Thoracic aorta (tissue), 2 donors: Measurements from ENCODE around the gene RPGRIP1L. TPM values are rescaled to one million over a fixed set of nuclear protein-coding genes. Genes with fewer than 3 reads are reported as not detected.

Experiments used
- ATAC-seq: fragments of 150-250 bp; one replicate; pipeline ENCODE4 v1.8.0; 2017; ENCODE audit warnings: low read depth; ENCODE audit not compliant: insufficient number of reproducible peaks, low FRiP score
- DNase-seq: peaks from one replicate; pipeline ENCODE4 v3.0.0-alpha.2; 2020; ENCODE audit warnings: low spot score
- H3K27ac ChIP-seq, 2 donors: fragments of 200-600 bp; sonication (generic); 1 replicate in 1 of 2; 2 replicates in 1 of 2; pipeline ENCODE4 v1.5.1; 2016; ENCODE audit warnings: mild to moderate bottlenecking in 2 of 2, moderate library complexity in 2 of 2
- H3K27me3 ChIP-seq: fragments of 200-600 bp; sonication (generic); replicated peaks from 2 replicates; pipeline ENCODE4 v1.6.0; 2016; ENCODE audit warnings: mild to moderate bottlenecking; ENCODE audit not compliant: insufficient read depth
- H3K36me3 ChIP-seq: fragments of 200-600 bp; sonication (generic); one replicate; pipeline ENCODE4 v1.5.1; 2016
- H3K4me1 ChIP-seq, 2 donors: fragments of 200-600 bp; sonication (generic); 1 replicate in 1 of 2; 2 replicates in 1 of 2; pipeline versions ENCODE4 v1.5.1 to v1.6.0; 2016; ENCODE audit warnings: low read depth in 2 of 2, mild to moderate bottlenecking in 1 of 2; ENCODE audit not compliant: control insufficient read depth in 1 of 2
- H3K4me3 ChIP-seq: fragments of 200-600 bp; sonication (generic); 2 replicates; pipeline ENCODE4 v1.5.1; 2016; ENCODE audit warnings: mild to moderate bottlenecking
- H3K9me3 ChIP-seq: fragments of 200-600 bp; sonication (generic); 2 replicates; pipeline ENCODE4 v1.5.1; 2016
- total RNA-seq, 2 donors: library from RNA; depleted of rRNA; stranded (reverse); fragments of >200 nt; gene quantifications; one replicate each; pipeline versions ENCODE4 v1.1.0 to v1.2.3, GENCODE V29; 2016
- TF ChIP-seq, protein P1 (sequence below): fragments of 200-600 bp; sonication (generic); IDR thresholded peaks from one replicate; pipeline ENCODE4 v1.5.1; 2019; ENCODE audit warnings: antibody characterized with exemption

Gene RPGRIP1L
- total RNA-seq, 2 donors from 2014 or later = 3.4 to 9.1 TPM

DNA sequence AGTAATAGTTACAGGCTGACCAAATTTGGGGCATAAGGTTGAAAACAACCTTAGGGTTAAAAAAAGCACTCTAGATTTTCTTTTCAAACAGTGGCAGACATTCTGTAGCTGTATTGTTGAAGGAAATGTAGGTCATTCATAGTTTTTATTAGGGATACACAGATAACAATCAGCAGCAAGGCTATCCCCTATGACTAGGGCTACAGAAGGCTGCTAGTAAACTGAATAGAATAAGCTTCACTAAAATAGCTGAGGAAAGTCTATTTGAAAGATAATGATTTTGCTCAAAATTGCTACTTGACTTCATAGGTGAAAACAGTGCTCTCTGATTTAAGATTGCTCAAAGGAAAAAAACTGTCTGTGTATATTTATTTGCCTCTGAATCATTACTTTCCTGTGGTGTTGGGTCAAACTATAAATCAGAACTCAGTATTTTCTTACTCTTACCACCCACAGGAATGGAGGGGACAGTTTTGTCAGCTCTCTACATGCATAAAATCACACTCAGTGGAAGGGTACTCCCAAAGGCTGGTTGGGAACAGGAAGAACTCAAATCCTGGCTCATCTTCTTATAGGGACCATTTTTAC, 24.8 kb downstream of the RPGRIP1L start:
- Histone ChIP-seq H3K4me3 (no peak overlapping the region), H3K36me3 (no peaks in the 10 kb centered on the region), H3K9me3 (no peaks in the 10 kb centered on the region), H3K27me3 (no peaks in the 10 kb centered on the region), H3K27ac (no peak overlapping the region), H3K4me1 (no peaks in the 10 kb centered on the region)
- ATAC-seq (no peak), DNase-seq (no peak)
- TF ChIP-seq, protein P1, sequence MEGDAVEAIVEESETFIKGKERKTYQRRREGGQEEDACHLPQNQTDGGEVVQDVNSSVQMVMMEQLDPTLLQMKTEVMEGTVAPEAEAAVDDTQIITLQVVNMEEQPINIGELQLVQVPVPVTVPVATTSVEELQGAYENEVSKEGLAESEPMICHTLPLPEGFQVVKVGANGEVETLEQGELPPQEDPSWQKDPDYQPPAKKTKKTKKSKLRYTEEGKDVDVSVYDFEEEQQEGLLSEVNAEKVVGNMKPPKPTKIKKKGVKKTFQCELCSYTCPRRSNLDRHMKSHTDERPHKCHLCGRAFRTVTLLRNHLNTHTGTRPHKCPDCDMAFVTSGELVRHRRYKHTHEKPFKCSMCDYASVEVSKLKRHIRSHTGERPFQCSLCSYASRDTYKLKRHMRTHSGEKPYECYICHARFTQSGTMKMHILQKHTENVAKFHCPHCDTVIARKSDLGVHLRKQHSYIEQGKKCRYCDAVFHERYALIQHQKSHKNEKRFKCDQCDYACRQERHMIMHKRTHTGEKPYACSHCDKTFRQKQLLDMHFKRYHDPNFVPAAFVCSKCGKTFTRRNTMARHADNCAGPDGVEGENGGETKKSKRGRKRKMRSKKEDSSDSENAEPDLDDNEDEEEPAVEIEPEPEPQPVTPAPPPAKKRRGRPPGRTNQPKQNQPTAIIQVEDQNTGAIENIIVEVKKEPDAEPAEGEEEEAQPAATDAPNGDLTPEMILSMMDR = no peak

DNA sequence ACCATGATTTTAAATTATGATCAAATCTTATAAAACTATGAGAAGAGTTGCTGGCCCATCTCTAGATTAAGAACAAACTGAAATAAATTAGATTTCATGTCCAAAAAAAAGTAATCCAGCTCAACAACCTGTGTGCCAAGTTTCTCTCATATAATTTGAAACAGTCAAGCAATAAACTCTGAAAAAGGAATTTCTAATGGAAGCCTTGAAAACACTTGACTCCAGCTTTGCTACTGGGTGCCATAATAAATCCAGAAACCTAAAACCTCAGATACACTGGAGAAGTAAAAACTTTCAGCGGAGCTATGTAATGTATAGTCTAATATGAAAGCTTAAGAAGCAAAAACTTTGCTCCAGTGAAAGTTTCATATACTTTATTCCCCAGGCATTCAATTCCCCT, 25.5 kb downstream of the RPGRIP1L start:
- Histone ChIP-seq H3K27me3 (no peaks in the 10 kb centered on the region), H3K4me1 (no peaks in the 10 kb centered on the region), H3K27ac (no peak overlapping the region), H3K9me3 (no peaks in the 10 kb centered on the region), H3K36me3 (no peaks in the 10 kb centered on the region), H3K4me3 (no peak overlapping the region)
- TF ChIP-seq, protein P1 = no peak
- DNase-seq (no peak), ATAC-seq (no peak)

DNA sequence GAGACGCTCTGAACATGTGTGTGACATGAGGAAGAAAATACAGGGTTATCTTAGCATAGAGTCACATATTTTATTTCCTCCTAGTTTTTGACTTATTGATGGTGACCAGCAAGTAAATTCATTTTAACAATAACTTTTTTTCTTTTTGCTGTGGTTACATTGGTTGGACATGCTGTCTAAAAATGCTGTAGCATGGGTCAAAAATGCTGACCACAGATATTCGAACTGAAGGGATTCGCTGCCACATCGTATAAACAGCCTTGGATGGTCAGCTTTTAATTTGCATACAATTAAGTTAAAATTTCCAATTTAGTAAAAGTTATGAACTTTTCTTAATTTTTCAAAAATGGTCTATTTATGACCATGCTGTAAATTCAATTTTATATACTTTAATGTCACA, 30.5 kb downstream of the RPGRIP1L start:
- DNase-seq = no peak
- no peaks in the 10 kb centered on the region for H3K4me1 ChIP-seq
- TF ChIP-seq, protein P1 = no peak
- no peaks in the 10 kb centered on the region for H3K9me3 ChIP-seq
- H3K27ac ChIP-seq = no peak overlapping the region
- no peaks in the 10 kb centered on the region for H3K36me3 ChIP-seq
- no peaks in the 10 kb centered on the region for H3K27me3 ChIP-seq
- ATAC-seq = no peak
- no peak overlapping the region for H3K4me3 ChIP-seq

DNA sequence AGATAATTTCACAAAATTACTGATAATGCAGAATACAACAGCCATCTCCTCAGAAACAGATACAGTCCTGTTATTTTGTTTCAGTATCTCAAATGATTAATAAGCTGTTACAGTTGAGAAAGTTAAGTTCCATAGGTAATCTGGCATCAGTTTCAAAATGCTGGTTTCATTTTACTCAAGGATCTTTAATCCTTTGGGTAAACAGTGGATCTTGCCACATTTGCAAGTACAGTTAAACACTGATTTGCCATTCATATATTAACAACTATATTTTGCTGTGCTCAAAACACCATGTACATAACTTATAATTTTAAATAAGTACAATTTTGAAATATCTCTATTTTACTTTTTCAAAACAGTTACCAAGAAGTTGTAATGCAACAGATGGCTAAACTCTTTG, 31.2 kb downstream of the RPGRIP1L start:
- Histone ChIP-seq H3K4me3 (no peak overlapping the region), H3K27me3 (no peaks in the 10 kb centered on the region), H3K4me1 (no peaks in the 10 kb centered on the region), H3K9me3 (no peaks in the 10 kb centered on the region), H3K36me3 (no peaks in the 10 kb centered on the region), H3K27ac (no peak overlapping the region)
- TF ChIP-seq, protein P1 = no peak
- ATAC-seq (no peak), DNase-seq (no peak)

DNA sequence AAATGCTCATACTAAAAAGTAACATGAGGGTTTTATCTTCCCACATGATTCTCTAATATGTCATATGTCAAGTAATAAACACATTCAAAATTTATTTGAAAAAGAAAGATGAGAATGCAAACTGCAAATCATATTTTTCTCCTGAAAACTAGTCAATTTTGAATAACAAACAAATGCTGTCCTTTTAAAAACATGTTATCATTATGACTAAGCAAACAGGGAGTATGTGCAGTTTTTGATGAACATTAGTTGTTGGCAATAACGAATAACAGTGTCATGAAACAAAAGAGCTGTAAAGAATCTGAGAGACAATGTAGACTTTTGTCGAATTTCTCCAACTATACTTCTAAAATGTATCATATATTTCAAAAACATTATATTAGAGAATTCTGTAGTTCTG, 34.8 kb downstream of the RPGRIP1L start:
- Histone ChIP-seq H3K4me3 (no peak overlapping the region), H3K27me3 (no peaks in the 10 kb centered on the region), H3K9me3 (no peaks in the 10 kb centered on the region), H3K4me1 (peaks cover 3 to 28% of the 10 kb centered on the region in 2 donors), H3K27ac (no peak overlapping the region), H3K36me3 (no peaks in the 10 kb centered on the region)
- no peak for ATAC-seq
- TF ChIP-seq, protein P1 = no peak
- DNase-seq = no peak
